ENCODE data around the gene NUP62.

NUP62 gene

DNA sequence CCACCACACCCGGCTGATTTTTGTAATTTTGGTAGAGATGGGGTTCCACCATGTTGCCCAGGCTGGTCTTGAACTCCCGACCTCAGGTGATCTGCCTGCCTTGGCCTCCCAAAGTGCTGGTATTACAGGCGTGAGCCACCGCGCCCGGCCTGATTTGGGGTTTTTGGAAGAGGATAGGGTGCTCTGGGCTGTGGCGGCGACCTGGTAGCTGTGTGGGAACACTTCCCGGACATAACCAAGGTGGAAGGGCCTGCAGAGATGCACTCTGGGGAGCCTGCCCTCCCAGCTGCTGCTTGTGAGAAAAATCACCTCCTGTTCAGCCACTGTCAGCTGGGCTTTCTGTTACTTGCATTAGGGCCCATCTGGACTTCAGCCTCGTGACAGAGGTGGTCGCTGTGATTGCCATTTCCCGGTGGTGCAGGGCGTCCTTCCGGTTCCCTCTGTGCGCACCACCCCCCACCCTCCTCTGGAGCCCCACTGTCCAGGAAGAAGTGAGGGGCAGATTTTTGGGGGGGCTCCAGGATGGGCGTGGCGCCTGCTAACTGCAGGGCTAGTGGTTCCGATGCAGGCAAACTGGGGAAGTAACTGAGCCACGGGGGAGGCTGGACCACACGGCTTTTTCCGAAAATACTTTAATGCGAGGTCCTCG, 40.1 kb downstream of the NUP62 start:
- Histone ChIP-seq H3K4me1 (ENCODE audit: insufficient read depth, insufficient read length) (peaks cover 13% of the 10 kb centered on the region), H3K9me3 (ENCODE audit: insufficient read depth, low read length) (peaks cover 11% of the 10 kb centered on the region; the same call in 1 of the 2 replicates)

GRCh38 chr19:49888510-49888824, 40.8 kb downstream of the NUP62 start:
- no peak overlapping the region for H3K4me3 ChIP-seq (ENCODE audit: insufficient read length, low read depth)

More for the DNA sequence above, 40.1 kb downstream of the NUP62 start:
- DNase-seq (ENCODE audit: low read depth, low spot score) = no peak
- Histone ChIP-seq H3K36me3 (ENCODE audit: insufficient read depth, insufficient read length, low read length) (peaks cover 28% of the 10 kb centered on the region), H3K27me3 (ENCODE audit: insufficient read depth, insufficient read length) (no peaks in the 10 kb centered on the region), H3K9ac (ENCODE audit: insufficient read length, low read depth) (no peak overlapping the region), H3K4me3 (ENCODE audit: insufficient read length, low read depth) (no peak overlapping the region)
- TF ChIP-seq ZNF274 (IDR thresholded peaks at IDR 0.05; ENCODE audit: low read depth, low read length) = no peak
- no peak for TF ChIP-seq YY1 (IDR thresholded peaks at IDR 0.05; ENCODE audit: insufficient read depth, insufficient read length)
- TF ChIP-seq SUZ12 (IDR thresholded peaks at IDR 0.05; ENCODE audit: extremely low read depth, insufficient read depth, insufficient read length) = no peak

DNA sequence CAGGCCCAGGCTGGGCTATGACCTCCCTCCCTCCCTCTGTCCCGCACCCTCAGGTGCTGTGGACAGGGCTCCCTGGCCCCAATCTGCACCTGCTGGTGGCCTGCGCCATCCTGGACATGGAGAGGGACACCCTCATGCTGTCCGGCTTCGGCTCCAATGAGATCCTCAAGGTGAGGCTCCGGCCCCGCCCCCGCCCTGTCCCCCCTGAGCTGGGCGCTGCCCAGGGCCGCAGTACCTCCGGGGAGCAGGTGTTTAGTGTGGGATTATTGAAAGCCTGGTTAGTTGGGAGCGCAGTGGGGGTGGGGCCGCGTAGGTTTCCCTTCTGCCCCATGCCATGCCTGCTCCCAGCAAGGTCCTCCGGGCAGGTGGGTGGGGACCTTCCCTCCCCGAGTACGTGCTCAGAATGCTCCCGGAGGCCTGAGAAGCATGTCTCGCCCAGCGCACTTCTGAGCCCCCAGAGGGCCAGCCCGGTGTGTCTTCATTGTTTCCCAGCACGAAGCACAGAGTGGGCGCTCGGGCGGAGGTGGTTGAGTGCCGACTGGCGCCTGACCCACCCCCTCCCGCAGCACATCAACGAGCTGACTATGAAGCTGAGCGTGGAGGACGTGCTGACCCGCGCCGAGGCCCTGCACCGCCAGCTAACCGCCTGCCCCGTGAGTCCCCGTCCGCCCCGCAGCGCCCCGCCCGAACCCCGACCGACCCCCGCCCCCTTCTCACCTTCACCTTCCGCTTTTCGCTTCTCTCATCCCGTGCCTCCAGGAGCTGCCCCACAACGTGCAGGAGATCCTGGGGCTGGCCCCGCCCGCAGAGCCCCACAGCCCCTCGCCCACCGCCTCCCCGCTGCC, 41.4 kb downstream of the NUP62 start:
- no peak overlapping the region for H3K9ac ChIP-seq (ENCODE audit: insufficient read length, low read depth)
- H3K27me3 ChIP-seq (ENCODE audit: insufficient read depth, insufficient read length) = no peaks in the 10 kb centered on the region
- peaks cover 11% of the 10 kb centered on the region; the same call in 1 of the 2 replicates for H3K9me3 ChIP-seq (ENCODE audit: insufficient read depth, low read length)
- no peak overlapping the region for H3K4me3 ChIP-seq (ENCODE audit: insufficient read length, low read depth)
- TF ChIP-seq YY1 (IDR thresholded peaks at IDR 0.05; ENCODE audit: insufficient read depth, insufficient read length) (no peak), SUZ12 (IDR thresholded peaks at IDR 0.05; ENCODE audit: extremely low read depth, insufficient read depth, insufficient read length) (no peak), ZNF274 (IDR thresholded peaks at IDR 0.05; ENCODE audit: low read depth, low read length) (no peak)
- DNase-seq (ENCODE audit: low read depth, low spot score) = no peak
- H3K36me3 ChIP-seq (ENCODE audit: insufficient read depth, insufficient read length, low read length) = peaks cover 41% of the 10 kb centered on the region
- H3K4me1 ChIP-seq (ENCODE audit: insufficient read depth, insufficient read length) = peaks cover 13% of the 10 kb centered on the region

More at GRCh38 chr19:49888510-49888824, 40.8 kb downstream of the NUP62 start:
- Histone ChIP-seq H3K4me1 (ENCODE audit: insufficient read depth, insufficient read length) (peaks cover 13% of the 10 kb centered on the region), H3K36me3 (ENCODE audit: insufficient read depth, insufficient read length, low read length) (peaks cover 35% of the 10 kb centered on the region), H3K9ac (ENCODE audit: insufficient read length, low read depth) (no peak overlapping the region), H3K27me3 (ENCODE audit: insufficient read depth, insufficient read length) (no peaks in the 10 kb centered on the region), H3K9me3 (ENCODE audit: insufficient read depth, low read length) (peaks cover 11% of the 10 kb centered on the region; the same call in 1 of the 2 replicates)
- DNase-seq (ENCODE audit: low read depth, low spot score) = no peak
- TF ChIP-seq SUZ12 (IDR thresholded peaks at IDR 0.05; ENCODE audit: extremely low read depth, insufficient read depth, insufficient read length) (no peak), ZNF274 (IDR thresholded peaks at IDR 0.05; ENCODE audit: low read depth, low read length) (no peak), YY1 (IDR thresholded peaks at IDR 0.05; ENCODE audit: insufficient read depth, insufficient read length) (no peak)

DNA sequence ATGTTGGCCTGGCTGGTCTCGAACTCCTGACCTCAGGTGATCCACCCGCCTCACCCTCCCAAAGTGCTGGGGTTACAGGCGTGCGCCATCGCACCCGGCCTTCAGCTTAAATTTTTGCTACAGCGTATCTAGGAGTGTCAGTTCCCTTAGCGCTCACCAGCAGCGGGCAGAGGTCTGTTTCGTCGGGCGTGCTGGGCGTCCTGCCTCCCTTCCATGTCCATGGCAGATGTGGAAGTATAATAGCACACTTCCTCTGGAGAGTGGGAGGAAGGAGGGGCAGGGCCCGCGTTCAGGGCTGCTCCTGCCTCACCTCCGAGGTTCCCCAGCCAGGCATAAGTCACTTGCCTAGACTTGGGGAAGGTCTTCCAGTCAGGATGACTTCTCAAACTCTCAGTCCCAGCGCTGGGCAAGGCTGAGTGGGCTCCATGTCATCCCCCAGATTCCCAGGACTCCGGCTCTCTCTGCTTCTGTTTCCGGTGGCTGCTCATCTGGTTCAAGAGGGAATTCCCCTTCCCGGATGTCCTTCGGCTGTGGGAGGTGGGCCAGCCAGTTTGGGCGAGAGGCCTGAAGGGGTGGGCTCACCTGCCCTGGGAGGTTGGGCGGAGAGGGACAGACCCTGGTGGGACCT, 42.2 kb downstream of the NUP62 start:
- Histone ChIP-seq H3K4me1 (ENCODE audit: insufficient read depth, insufficient read length) (peaks cover 11% of the 10 kb centered on the region), H3K36me3 (ENCODE audit: insufficient read depth, insufficient read length, low read length) (peaks cover 48% of the 10 kb centered on the region)
- DNase-seq (ENCODE audit: low read depth, low spot score) = no peak

DNA sequence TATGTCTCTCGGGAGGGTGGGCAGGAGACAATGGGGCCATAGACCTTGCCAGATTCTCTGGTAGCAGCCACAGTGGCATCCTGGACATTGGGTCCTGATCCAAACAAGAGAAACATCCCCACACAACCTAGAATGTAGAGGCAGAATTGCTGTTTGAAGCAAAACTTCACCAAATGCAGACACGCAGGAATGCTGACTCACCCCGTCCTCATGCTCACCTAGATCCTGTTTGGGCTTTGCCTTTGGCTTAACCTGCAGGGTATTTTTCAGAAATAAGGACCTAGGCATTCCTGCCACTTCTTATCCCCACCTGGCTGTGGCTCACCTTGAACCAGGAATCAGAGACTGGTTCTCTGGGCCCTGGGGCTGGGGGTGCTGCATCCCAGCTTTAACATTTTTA, 44.5 kb downstream of the NUP62 start:
- no peak for DNase-seq (ENCODE audit: low read depth, low spot score)

More for the DNA sequence above, 42.2 kb downstream of the NUP62 start:
- H3K9ac ChIP-seq (ENCODE audit: insufficient read length, low read depth) = no peak overlapping the region
- H3K9me3 ChIP-seq (ENCODE audit: insufficient read depth, low read length) = peaks cover 11% of the 10 kb centered on the region; the same call in 1 of the 2 replicates
- H3K4me3 ChIP-seq (ENCODE audit: insufficient read length, low read depth) = no peak overlapping the region
- no peak for TF ChIP-seq SUZ12 (IDR thresholded peaks at IDR 0.05; ENCODE audit: extremely low read depth, insufficient read depth, insufficient read length)
- no peak for TF ChIP-seq ZNF274 (IDR thresholded peaks at IDR 0.05; ENCODE audit: low read depth, low read length)
- no peak for TF ChIP-seq YY1 (IDR thresholded peaks at IDR 0.05; ENCODE audit: insufficient read depth, insufficient read length)
- no peaks in the 10 kb centered on the region for H3K27me3 ChIP-seq (ENCODE audit: insufficient read depth, insufficient read length)

GRCh38 chr19:49884109-49884508, 45.2 kb downstream of the NUP62 start:
- Histone ChIP-seq H3K9ac (ENCODE audit: insufficient read length, low read depth) (no peak overlapping the region), H3K27me3 (ENCODE audit: insufficient read depth, insufficient read length) (no peaks in the 10 kb centered on the region), H3K9me3 (ENCODE audit: insufficient read depth, low read length) (peaks cover 2% of the 10 kb centered on the region; the same call in 1 of the 2 replicates), H3K4me3 (ENCODE audit: insufficient read length, low read depth) (no peak overlapping the region), H3K36me3 (ENCODE audit: insufficient read depth, insufficient read length, low read length) (peaks cover 69% of the 10 kb centered on the region), H3K4me1 (ENCODE audit: insufficient read depth, insufficient read length) (peaks cover 1% of the 10 kb centered on the region)
- no peak for DNase-seq (ENCODE audit: low read depth, low spot score)
- no peak for TF ChIP-seq YY1 (IDR thresholded peaks at IDR 0.05; ENCODE audit: insufficient read depth, insufficient read length)
- no peak for TF ChIP-seq ZNF274 (IDR thresholded peaks at IDR 0.05; ENCODE audit: low read depth, low read length)
- TF ChIP-seq SUZ12 (IDR thresholded peaks at IDR 0.05; ENCODE audit: extremely low read depth, insufficient read depth, insufficient read length) = no peak

More for the DNA sequence above, 44.5 kb downstream of the NUP62 start:
- no peaks in the 10 kb centered on the region for H3K27me3 ChIP-seq (ENCODE audit: insufficient read depth, insufficient read length)
- peaks cover under 1% of the 10 kb centered on the region for H3K4me1 ChIP-seq (ENCODE audit: insufficient read depth, insufficient read length)
- peak overlapping the region; percentile 8 for H3K9ac ChIP-seq (ENCODE audit: insufficient read length, low read depth)
- H3K36me3 ChIP-seq (ENCODE audit: insufficient read depth, insufficient read length, low read length) = peaks cover 69% of the 10 kb centered on the region
- no peak for TF ChIP-seq YY1 (IDR thresholded peaks at IDR 0.05; ENCODE audit: insufficient read depth, insufficient read length)
- TF ChIP-seq ZNF274 (IDR thresholded peaks at IDR 0.05; ENCODE audit: low read depth, low read length) = no peak
- no peak for TF ChIP-seq SUZ12 (IDR thresholded peaks at IDR 0.05; ENCODE audit: extremely low read depth, insufficient read depth, insufficient read length)
- H3K4me3 ChIP-seq (ENCODE audit: insufficient read length, low read depth) = no peak overlapping the region
- peaks cover 8% of the 10 kb centered on the region; the same call in 1 of the 2 replicates for H3K9me3 ChIP-seq (ENCODE audit: insufficient read depth, low read length)
